Stimulated activated naive CD8-positive, alpha-beta T cell treated with anti-CD3 and anti-CD28 coated beads, Interleukin-15, Interleukin-2, amounts not matched to agents 100 ng/mL and 50 ng/mL, for 24 hours (primary cell): Measurements from ENCODE around the gene SH2D3C.

Source experiments
- H3K27ac Mint-ChIP-seq: one replicate; pipeline ENCODE4 v1.8.0; 2021; ENCODE audit warnings: mild to moderate bottlenecking, mixed read lengths
- H3K27me3 Mint-ChIP-seq: one replicate; pipeline ENCODE4 v1.8.0; 2021; ENCODE audit warnings: mixed read lengths
- H3K36me3 Mint-ChIP-seq: one replicate; pipeline ENCODE4 v1.8.0; 2021; ENCODE audit warnings: low read depth, mixed read lengths
- H3K4me1 Mint-ChIP-seq: one replicate; pipeline ENCODE4 v1.8.0; 2021; ENCODE audit warnings: low read depth, mixed read lengths
- H3K4me3 Mint-ChIP-seq: one replicate; pipeline ENCODE4 v1.8.0; 2021; ENCODE audit warnings: mild to moderate bottlenecking, mixed read lengths
- H3K9me3 Mint-ChIP-seq: one replicate; pipeline ENCODE4 v1.8.0; 2021; ENCODE audit warnings: mixed read lengths

The SH2D3C gene

DNA sequence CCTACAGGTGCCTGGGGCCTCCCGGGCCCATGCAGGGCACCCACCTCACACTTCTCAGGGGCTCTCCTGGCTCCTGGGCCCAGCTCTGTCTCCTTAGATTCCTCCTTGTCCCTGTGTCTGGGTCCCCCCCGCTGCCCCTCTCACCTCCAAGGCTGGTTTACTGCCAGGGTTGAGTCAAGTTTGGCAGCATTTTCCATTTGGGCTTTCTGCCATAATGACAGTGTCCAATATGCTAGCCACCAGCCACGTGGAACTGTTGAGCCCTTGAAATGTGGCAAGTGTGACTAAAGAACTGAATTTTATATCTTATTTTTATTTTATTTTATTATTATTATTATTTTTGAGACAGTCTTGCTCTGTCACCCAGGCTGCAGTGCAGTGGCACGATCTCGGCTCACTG, 60.7 kb downstream of the SH2D3C start:
- H3K27me3 Mint-ChIP-seq = no peaks in the 10 kb centered on the region
- H3K27ac Mint-ChIP-seq = no peak overlapping the region
- no peaks in the 10 kb centered on the region for H3K36me3 Mint-ChIP-seq
- H3K4me3 Mint-ChIP-seq = no peak overlapping the region
- peaks cover 32% of the 10 kb centered on the region for H3K4me1 Mint-ChIP-seq
- no peaks in the 10 kb centered on the region for H3K9me3 Mint-ChIP-seq

DNA sequence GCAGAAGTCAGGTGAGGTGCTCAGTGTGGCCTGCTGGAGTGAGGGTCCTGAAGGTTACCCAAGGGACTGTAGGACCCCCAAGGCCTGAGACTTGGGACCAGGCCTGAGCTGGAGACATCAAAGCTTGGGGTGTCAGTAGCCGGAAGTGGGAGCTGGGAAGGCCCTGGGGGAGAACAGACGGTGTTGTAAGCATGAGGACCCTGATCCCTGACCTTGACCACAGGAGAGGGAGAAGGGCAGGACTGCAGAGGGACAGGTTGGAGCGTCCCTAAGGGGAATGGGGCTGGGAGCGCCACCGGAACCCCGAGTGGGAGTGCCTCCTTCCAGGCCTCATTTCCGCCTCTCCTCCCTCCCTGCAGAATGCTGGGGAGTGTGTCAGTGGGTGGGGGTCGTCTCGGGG, 62.1 kb downstream of the SH2D3C start:
- Mint-ChIP-seq H3K27ac (peak overlapping the region; percentile 97), H3K4me1 (peaks cover 35% of the 10 kb centered on the region), H3K9me3 (no peaks in the 10 kb centered on the region), H3K4me3 (peak overlapping the region; percentile 100), H3K27me3 (no peaks in the 10 kb centered on the region), H3K36me3 (peaks cover 4% of the 10 kb centered on the region)

DNA sequence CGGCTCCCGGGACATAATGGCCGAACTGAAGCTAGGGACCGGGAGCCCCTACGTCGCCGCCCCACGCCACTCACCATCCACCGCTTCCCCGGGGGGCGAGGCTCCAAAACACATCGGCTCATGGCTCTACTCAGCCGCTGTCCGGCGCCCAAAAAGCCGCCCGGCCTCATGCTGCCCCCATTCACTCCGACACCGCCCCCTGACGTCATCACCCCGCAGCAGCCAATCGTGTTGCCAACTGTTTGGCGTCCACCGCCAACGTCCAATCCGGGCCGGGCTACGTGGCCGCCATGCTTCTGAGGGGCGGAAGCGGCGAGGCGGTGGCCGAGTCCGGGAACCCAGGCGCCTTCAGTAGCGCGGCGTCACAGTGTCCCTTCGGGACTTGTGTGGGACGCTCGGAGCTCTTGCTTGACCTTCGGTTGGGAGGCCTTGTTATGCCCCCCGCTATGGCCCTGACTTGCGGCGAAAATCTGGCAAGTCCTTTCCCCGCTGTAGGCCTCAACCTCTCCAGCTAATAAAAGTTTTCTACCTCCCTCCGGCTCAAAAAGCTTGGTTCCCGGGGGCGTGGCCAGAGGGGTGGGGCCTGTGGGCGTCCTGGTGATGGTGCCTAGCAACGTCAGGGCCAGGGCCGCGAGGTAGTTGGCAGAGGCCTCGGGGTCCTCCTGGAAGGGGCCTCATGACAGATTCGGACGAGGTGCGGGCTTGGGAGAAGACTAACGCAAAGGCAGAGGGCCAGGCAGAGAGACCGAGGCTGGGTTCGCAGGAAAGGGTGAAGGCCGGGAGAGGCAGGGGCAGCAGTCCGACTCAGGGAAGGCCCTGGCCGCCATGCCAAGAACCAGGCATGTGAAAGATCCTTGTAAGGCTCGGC, 62.8 kb downstream of the SH2D3C start, which contains the start of the genes PTRH1 and TTC16:
TSS of gene PTRH1 (minus strand) at position 194 of the 868 bp plus-strand sequence. CDS start at position 170, 24 bp downstream.
TSS of gene TTC16 (plus strand) at position 610 of the 868 bp plus-strand sequence. CDS start at position 677, 67 bp downstream.
- no peaks in the 10 kb centered on the region for H3K27me3 Mint-ChIP-seq
- H3K4me1 Mint-ChIP-seq = peaks cover 36% of the 10 kb centered on the region
- H3K4me3 Mint-ChIP-seq = peak within 1 kb of the TSS; percentile 100
- peaks cover 4% of the 10 kb centered on the region for H3K36me3 Mint-ChIP-seq
- H3K27ac Mint-ChIP-seq = peak within 1 kb of the TSS; percentile 97
- no peaks in the 10 kb centered on the region for H3K9me3 Mint-ChIP-seq

DNA sequence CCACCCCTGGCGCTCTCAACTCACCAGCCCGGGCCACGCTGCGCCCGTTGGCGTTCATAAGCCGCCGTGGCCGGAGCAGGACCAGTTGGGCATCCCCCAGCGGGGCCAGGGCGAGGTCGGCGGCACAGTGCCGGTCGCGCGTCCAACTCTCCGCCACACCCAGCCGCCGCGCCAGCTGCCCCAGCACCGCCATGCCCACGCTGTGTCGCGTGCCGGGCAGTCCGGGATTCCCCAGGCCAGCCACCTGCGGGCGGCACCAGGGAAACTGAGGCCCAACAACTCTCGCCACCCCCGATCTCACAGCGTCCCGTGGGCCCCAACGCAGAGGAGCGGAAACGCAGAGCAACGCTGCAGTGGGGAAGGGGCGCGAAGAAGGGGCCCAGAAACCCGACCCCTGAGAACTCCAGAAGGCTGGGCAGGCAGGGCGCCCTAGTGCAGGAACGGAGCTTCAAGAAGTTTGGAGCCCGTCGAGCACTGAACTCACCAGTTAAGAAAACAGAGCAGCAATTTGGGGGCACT, 63.5 kb downstream of the SH2D3C start:
- peak overlapping the region; percentile 100 for H3K4me3 Mint-ChIP-seq
- peaks cover 33% of the 10 kb centered on the region for H3K4me1 Mint-ChIP-seq
- H3K27ac Mint-ChIP-seq = peak overlapping the region; percentile 97

DNA sequence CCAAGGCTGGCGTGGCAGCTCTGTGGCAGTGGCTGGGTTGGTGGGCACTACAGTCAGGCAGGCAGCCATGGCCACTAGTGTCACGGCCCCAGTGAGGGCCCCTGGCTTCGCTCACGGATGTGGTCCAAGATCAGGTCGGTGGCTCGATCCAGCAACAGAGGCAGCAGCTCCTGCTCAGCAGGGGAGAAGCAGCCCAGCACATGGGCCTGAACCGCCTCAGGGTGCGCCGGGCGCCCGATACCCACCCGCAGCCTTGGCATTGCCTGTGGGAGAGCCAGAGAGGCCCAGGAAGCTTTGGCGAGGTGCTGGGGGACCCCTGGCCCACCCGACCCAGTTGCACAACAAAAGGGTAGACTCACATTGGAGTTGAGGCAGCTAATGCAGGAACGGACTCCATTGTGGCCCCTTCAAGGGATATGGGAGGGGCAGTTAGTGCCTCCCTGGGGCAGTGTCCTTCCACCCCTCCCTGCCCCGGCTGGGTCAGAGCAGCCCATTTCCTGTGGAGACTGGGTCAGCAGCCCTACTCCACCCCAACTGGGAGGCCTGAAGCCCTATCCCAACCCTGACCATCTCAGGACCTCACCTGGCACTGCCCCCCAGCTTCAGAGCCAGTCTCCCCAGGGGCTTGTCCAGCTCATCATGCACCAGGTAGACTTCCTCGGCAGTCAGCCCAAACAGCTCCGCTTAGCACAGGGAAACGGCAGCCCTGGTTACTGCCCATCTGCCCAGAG, 64.3 kb downstream of the SH2D3C start:
- H3K36me3 Mint-ChIP-seq = peaks cover 4% of the 10 kb centered on the region
- H3K4me3 Mint-ChIP-seq = peak overlapping the region; percentile 84
- H3K9me3 Mint-ChIP-seq = no peaks in the 10 kb centered on the region
- H3K27me3 Mint-ChIP-seq = no peaks in the 10 kb centered on the region
- H3K27ac Mint-ChIP-seq = peak overlapping the region; percentile 31
- H3K4me1 Mint-ChIP-seq = peaks cover 25% of the 10 kb centered on the region

More for the DNA sequence above, 63.5 kb downstream of the SH2D3C start:
- Mint-ChIP-seq H3K27me3 (no peaks in the 10 kb centered on the region), H3K9me3 (no peaks in the 10 kb centered on the region), H3K36me3 (peaks cover 4% of the 10 kb centered on the region)

DNA sequence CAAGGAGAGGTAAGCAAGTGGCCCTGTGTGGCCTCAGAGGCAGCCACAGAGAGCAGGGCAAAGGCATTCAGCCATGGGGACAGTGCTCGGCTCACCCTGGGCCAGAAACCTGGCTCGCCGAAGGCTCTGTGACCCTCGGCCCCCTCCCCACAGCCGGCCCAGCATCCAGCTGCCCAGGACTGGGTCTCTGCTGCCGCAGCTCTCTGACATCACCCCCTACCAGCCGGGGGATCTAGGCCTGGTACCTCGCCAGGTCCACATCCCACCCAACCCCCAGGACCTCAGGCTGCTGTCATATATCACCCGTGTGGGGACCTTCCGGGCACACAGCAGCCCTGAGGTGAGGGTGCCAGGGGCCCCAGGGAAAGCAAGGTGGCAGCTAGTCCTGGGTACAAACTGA, 65.6 kb downstream of the SH2D3C start:
- no peaks in the 10 kb centered on the region for H3K27me3 Mint-ChIP-seq
- no peaks in the 10 kb centered on the region for H3K9me3 Mint-ChIP-seq
- H3K4me3 Mint-ChIP-seq = no peak overlapping the region
- peaks cover 24% of the 10 kb centered on the region for H3K4me1 Mint-ChIP-seq
- H3K27ac Mint-ChIP-seq = no peak overlapping the region
- H3K36me3 Mint-ChIP-seq = peaks cover 4% of the 10 kb centered on the region

DNA sequence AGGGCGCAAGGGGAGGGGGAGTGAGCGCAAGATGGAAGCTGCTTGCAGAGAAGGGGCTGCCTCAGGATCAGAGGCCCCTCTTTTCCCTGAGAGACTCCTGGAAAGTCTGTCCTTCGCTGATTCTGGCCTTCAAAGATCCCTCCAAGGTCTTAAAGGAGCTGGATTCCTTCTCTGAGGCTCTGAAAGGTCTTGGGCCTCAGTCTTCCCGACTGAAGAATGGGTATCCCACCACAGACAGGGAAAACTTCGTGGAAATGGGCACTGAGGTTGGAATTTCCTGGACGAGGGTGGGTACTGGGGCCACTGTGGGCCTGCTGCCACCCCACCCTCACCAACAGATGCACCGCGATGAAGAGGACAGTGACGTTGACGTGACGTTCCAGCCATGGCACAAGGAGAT, 66.1 kb downstream of the SH2D3C start:
- Mint-ChIP-seq H3K4me3 (no peak overlapping the region), H3K27me3 (no peaks in the 10 kb centered on the region), H3K9me3 (no peaks in the 10 kb centered on the region), H3K4me1 (peaks cover 29% of the 10 kb centered on the region), H3K27ac (no peak overlapping the region), H3K36me3 (peaks cover 4% of the 10 kb centered on the region)

DNA sequence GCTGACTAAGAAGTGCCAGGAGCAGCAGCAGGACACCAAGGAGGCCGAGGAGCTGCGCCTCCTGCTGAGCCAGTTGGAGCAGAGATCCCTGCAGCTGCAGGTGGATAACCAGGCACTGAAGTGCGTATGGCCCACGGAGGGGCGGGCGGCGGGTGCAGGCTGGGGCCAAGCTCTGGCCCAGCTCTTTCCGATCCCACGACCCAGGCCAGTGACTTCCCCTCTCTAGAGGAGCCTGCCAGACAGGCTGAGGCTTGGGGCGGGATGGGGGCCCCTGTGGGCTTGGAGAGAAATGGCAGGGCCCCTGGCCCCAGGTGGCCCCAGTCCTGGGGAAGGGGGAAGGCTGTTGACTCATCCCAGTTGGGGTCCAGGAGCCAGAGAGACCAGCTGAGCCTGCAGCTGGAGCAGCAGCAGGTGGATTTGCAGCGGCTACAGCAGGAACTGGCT, 66.6 kb downstream of the SH2D3C start:
- Mint-ChIP-seq H3K27me3 (no peaks in the 10 kb centered on the region), H3K36me3 (peaks cover 4% of the 10 kb centered on the region), H3K4me1 (peaks cover 34% of the 10 kb centered on the region), H3K9me3 (no peaks in the 10 kb centered on the region), H3K4me3 (no peak overlapping the region), H3K27ac (no peak overlapping the region)

DNA sequence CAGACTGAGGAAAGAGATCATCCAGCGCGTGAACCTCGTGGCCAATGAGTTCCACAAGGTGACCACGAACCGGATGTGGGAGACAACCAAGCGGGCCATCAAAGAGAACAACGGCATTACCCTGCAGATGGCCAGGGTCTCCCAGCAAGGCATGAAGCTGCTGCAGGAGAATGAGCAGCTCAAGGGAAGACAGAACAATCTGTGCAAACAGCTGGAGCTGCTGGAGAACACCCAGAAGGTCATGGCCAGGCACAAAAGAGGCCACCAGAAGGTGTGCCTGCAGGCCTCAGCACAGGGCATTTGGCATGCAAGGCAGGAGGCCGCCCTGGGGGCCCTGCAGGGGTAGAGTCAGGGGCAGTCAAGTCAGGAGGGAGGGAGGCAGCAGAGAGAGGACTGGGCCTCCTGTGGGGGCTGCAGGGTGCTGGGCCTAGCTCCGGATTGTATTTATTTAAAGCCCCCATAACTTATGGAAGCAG, 67.2 kb downstream of the SH2D3C start:
- Mint-ChIP-seq H3K4me3 (no peak overlapping the region), H3K27ac (no peak overlapping the region)

DNA sequence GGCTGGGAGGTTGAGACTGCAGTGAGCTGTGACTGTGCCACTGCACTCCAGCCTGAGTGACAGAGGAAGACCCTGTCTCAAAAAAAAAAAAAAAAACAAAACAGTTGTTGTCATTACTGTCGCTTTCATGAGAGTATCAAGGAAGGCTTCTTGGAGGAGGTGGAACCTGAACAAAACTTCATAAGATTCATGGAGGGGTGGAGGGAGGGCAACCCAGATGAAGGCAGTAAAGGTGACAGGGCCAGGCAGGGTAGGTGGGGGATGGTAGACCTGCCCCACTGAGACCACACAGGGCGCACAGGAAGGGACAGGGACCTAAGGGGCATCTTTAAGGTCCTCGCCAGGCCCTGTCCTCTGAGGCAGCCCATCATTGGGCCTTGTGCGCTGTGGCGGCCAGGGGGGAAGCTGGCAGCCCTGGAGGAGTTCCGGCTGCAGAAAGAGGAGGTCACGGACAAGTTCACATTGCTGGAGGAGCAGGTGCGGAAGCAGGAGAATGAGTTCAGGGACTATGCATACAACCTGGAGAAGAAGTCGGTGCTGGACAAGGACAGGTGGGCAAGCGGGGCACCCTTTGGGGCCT, 68.2 kb downstream of the SH2D3C start:
- peaks cover 29% of the 10 kb centered on the region for H3K4me1 Mint-ChIP-seq
- no peaks in the 10 kb centered on the region for H3K9me3 Mint-ChIP-seq
- no peaks in the 10 kb centered on the region for H3K27me3 Mint-ChIP-seq
- H3K4me3 Mint-ChIP-seq = no peak overlapping the region
- H3K36me3 Mint-ChIP-seq = peaks cover 4% of the 10 kb centered on the region
- no peak overlapping the region for H3K27ac Mint-ChIP-seq

More for the DNA sequence above, 67.2 kb downstream of the SH2D3C start:
- no peaks in the 10 kb centered on the region for H3K27me3 Mint-ChIP-seq
- no peaks in the 10 kb centered on the region for H3K9me3 Mint-ChIP-seq
- peaks cover 4% of the 10 kb centered on the region for H3K36me3 Mint-ChIP-seq
- peaks cover 34% of the 10 kb centered on the region for H3K4me1 Mint-ChIP-seq

DNA sequence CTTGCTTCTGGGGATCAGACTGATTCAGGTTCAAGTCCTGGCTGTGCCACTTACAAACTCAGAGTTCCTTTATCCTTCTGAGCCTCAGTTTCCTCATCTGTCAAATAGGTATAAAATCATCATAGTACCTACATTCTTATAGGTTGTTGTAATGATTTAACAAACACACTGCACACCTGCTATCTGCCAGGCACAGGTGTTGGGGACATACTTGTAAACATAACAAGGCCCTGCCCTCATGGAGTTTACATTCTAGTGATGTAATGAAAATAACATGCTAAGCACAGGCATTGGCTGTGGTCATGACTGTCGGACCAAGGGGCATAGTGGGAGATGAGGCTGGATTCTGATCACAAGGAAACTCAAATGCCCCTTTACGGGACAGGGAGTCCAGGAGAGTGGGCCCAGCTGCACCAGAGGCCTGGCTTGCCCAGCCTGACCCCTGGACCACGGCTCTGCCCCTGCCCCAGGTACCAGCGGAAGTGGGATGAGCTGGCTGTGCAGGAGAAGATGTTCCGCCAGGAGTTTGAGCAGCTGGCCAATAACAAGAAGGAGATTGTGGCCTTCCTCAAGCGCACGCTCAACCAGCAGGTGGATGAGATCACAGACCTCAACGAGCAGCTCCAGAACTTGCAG, 69.4 kb downstream of the SH2D3C start:
- Mint-ChIP-seq H3K36me3 (peaks cover 4% of the 10 kb centered on the region), H3K27me3 (no peaks in the 10 kb centered on the region), H3K27ac (no peak overlapping the region), H3K9me3 (no peaks in the 10 kb centered on the region), H3K4me1 (peaks cover 29% of the 10 kb centered on the region), H3K4me3 (no peak overlapping the region)

DNA sequence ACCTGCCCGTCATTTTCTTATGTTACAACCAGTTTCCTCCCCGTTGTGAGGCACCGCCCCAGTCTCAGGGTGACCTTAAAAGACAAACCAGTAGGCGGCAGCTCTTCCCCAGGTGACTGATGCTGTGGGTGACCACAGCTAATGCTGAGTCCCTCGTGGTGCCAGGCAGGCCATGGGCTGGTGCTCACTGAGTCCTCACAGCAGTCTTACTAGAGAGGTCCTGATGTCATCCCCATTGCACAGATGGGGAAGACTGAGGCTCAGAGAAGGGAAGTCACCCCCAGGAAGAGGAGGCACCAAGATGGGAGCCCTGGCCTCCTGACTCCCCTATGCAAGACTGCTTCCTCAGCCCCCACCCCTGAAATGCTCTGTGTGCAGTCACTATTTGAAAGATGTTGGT, 70.7 kb downstream of the SH2D3C start:
- peaks cover 24% of the 10 kb centered on the region for H3K4me1 Mint-ChIP-seq
- H3K4me3 Mint-ChIP-seq = no peak overlapping the region
- no peaks in the 10 kb centered on the region for H3K27me3 Mint-ChIP-seq
- H3K9me3 Mint-ChIP-seq = no peaks in the 10 kb centered on the region
- H3K36me3 Mint-ChIP-seq = peaks cover 4% of the 10 kb centered on the region
- H3K27ac Mint-ChIP-seq = no peak overlapping the region

DNA sequence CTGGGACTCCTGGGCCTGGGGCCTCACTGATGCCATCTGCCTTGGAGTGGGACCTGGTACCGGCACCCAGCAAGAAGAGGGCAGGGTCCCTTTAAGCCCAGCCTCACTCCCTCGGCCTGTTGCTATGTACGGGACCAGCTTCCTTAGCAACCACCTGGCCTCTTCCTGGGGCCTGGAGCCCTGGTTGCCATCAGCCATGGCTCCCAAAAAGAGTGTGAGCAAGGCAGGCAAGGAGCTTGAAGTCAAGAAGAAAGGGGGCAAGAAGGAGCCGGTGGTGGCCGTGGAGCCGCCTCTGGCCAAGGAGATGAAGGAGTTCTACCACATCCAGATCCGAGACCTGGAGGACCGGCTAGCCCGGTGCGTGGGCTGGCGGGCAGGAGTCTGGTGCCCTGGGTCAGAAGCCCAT, 71.6 kb downstream of the SH2D3C start, which contains the start of gene CFAP157:
TSS of gene CFAP157 (plus strand) at position 153 of the 406 bp plus-strand sequence. CDS start at position 197, 44 bp downstream.
- Mint-ChIP-seq H3K4me1 (peaks cover 24% of the 10 kb centered on the region), H3K36me3 (no peaks in the 10 kb centered on the region), H3K9me3 (no peaks in the 10 kb centered on the region), H3K27ac (no peak within 1 kb of the TSS), H3K27me3 (no peaks in the 10 kb centered on the region), H3K4me3 (no peak within 1 kb of the TSS)
